ENCODE data around the gene EXD3. TPM values are rescaled to one million over a fixed set of nuclear protein-coding genes. Genes with fewer than 3 reads are reported as not detected.
A peak's percentile ranks its signal among the peaks of the same experiment; 100 is the strongest.

EXD3 gene
- total and polyA plus RNA-seq, 9 of the 15 experiments (the other 6 are each of a cell fraction or from before 2014, with no cell fraction given), result 0.29 to 12.5 (median 3.9) TPM

DNA sequence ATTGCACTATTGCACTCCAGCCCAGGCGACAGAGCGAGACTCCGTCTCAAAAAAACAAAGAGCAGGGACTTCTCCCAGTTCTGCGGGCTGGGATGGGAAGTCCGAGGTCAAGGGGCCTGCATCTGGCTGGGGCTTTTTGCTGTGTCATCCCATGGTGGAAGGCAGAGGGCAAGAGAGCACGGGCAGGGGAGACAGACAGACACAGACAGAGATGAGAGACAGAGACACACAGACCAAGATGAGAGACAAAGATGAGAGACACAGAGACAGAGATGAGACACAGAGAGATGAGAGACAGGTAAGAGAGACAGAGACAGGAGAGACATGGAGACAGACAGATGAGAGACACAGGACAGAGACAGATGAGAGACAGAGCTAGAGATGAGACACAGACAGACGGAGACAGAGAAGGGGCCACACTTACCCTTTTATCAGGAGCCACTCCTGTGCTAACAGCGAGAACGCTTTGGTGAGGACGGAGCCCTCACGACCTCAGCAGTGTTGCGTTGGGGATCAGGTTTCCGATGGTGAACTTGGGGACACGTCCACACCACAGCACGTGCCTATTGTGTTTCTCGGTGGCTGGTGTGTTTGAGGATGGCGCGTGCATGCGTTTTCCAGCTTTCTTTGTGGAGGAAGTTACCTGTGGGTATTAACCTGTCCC is 154.3 kb downstream of the EXD3 start (continued):
- TF ChIP-seq, protein P1, sequence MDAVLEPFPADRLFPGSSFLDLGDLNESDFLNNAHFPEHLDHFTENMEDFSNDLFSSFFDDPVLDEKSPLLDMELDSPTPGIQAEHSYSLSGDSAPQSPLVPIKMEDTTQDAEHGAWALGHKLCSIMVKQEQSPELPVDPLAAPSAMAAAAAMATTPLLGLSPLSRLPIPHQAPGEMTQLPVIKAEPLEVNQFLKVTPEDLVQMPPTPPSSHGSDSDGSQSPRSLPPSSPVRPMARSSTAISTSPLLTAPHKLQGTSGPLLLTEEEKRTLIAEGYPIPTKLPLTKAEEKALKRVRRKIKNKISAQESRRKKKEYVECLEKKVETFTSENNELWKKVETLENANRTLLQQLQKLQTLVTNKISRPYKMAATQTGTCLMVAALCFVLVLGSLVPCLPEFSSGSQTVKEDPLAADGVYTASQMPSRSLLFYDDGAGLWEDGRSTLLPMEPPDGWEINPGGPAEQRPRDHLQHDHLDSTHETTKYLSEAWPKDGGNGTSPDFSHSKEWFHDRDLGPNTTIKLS (IDR thresholded peaks at IDR 0.05; ENCODE audit: borderline replicate concordance, low read depth), result no peak
- TF ChIP-seq KAT7 (CRISPR knock-in tag; IDR thresholded peaks at IDR 0.05; ENCODE audit: borderline replicate concordance), result 0 out of 2 replicates have a peak, but pooled peaks have one; percentile 31
- TF ChIP-seq ZNF274 (IDR thresholded peaks at IDR 0.05; ENCODE audit: borderline replicate concordance, low read depth, low read length), result no peak
- TF ChIP-seq KAT8 (IDR thresholded peaks at IDR 0.05; ENCODE audit: low read depth), result no peak
- TF ChIP-seq, protein P2, sequence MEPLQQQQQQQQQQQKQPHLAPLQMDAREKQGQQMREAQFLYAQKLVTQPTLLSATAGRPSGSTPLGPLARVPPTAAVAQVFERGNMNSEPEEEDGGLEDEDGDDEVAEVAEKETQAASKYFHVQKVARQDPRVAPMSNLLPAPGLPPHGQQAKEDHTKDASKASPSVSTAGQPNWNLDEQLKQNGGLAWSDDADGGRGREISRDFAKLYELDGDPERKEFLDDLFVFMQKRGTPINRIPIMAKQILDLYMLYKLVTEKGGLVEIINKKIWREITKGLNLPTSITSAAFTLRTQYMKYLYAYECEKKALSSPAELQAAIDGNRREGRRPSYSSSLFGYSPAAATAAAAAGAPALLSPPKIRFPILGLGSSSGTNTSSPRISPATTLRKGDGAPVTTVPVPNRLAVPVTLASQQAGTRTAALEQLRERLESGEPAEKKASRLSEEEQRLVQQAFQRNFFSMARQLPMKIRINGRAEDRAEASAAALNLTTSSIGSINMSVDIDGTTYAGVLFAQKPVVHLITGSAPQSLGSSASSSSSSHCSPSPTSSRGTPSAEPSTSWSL (CRISPR knock-in tag; IDR thresholded peaks at IDR 0.05; ENCODE audit: borderline replicate concordance), result no peak
- TF ChIP-seq ZNF408 (CRISPR knock-in tag; IDR thresholded peaks at IDR 0.05; ENCODE audit: low read depth), result no peak
- peak; percentile 55; the same call in 1 of the 2 replicates for TF ChIP-seq SMARCA5 (IDR thresholded peaks at IDR 0.05)
- TF ChIP-seq SUPT5H (IDR thresholded peaks at IDR 0.05), result peak; percentile 69; the same call in 1 of the 2 replicates
- TF ChIP-seq MAFK (IDR thresholded peaks at IDR 0.05; ENCODE audit: low read length), result peak; percentile 87
- no peak for TF ChIP-seq HDAC8 (tag; IDR thresholded peaks at IDR 0.05)
- peak; percentile 39 for TF ChIP-seq ZFP36 (IDR thresholded peaks at IDR 0.05; ENCODE audit: low read depth, low read length, partially characterized antibody)
- TF ChIP-seq GABPA (tag; conservative IDR thresholded peaks at IDR 0.05; ENCODE audit: low read depth), result 0 out of 2 replicates have a peak, but pooled peaks have one; percentile 1
- no peak for TF ChIP-seq RBM15 (IDR thresholded peaks at IDR 0.05; ENCODE audit: insufficient read depth, low read length)
- TF ChIP-seq, protein P3, sequence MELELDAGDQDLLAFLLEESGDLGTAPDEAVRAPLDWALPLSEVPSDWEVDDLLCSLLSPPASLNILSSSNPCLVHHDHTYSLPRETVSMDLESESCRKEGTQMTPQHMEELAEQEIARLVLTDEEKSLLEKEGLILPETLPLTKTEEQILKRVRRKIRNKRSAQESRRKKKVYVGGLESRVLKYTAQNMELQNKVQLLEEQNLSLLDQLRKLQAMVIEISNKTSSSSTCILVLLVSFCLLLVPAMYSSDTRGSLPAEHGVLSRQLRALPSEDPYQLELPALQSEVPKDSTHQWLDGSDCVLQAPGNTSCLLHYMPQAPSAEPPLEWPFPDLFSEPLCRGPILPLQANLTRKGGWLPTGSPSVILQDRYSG (tag; conservative IDR thresholded peaks at IDR 0.05; ENCODE audit: low read depth), result no peak
- no peak for TF ChIP-seq MECOM (CRISPR knock-in tag; IDR thresholded peaks at IDR 0.05)
- no peak for TF ChIP-seq SAP30 (IDR thresholded peaks at IDR 0.05; ENCODE audit: borderline replicate concordance, insufficient read depth, low read depth, low read length, poor library complexity, severe bottlenecking)
- peak; percentile 91 for TF ChIP-seq MAFF (IDR thresholded peaks at IDR 0.05; ENCODE audit: low read length)
- TF ChIP-seq FOXM1 (IDR thresholded peaks at IDR 0.05; ENCODE audit: low read depth), result no peak
- no peak for TF ChIP-seq FOXM1 (CRISPR knock-in tag; IDR thresholded peaks at IDR 0.05; ENCODE audit: low read depth)
- TF ChIP-seq, protein P4, sequence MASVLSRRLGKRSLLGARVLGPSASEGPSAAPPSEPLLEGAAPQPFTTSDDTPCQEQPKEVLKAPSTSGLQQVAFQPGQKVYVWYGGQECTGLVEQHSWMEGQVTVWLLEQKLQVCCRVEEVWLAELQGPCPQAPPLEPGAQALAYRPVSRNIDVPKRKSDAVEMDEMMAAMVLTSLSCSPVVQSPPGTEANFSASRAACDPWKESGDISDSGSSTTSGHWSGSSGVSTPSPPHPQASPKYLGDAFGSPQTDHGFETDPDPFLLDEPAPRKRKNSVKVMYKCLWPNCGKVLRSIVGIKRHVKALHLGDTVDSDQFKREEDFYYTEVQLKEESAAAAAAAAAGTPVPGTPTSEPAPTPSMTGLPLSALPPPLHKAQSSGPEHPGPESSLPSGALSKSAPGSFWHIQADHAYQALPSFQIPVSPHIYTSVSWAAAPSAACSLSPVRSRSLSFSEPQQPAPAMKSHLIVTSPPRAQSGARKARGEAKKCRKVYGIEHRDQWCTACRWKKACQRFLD (CRISPR knock-in tag; IDR thresholded peaks at IDR 0.05), result peak; percentile 50; the same call in 1 of the 2 replicates
- TF ChIP-seq, protein P5, sequence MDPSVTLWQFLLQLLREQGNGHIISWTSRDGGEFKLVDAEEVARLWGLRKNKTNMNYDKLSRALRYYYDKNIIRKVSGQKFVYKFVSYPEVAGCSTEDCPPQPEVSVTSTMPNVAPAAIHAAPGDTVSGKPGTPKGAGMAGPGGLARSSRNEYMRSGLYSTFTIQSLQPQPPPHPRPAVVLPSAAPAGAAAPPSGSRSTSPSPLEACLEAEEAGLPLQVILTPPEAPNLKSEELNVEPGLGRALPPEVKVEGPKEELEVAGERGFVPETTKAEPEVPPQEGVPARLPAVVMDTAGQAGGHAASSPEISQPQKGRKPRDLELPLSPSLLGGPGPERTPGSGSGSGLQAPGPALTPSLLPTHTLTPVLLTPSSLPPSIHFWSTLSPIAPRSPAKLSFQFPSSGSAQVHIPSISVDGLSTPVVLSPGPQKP (CRISPR knock-in tag; IDR thresholded peaks at IDR 0.05), result no peak
